ENCODE data around the gene DBN1.

DNA sequence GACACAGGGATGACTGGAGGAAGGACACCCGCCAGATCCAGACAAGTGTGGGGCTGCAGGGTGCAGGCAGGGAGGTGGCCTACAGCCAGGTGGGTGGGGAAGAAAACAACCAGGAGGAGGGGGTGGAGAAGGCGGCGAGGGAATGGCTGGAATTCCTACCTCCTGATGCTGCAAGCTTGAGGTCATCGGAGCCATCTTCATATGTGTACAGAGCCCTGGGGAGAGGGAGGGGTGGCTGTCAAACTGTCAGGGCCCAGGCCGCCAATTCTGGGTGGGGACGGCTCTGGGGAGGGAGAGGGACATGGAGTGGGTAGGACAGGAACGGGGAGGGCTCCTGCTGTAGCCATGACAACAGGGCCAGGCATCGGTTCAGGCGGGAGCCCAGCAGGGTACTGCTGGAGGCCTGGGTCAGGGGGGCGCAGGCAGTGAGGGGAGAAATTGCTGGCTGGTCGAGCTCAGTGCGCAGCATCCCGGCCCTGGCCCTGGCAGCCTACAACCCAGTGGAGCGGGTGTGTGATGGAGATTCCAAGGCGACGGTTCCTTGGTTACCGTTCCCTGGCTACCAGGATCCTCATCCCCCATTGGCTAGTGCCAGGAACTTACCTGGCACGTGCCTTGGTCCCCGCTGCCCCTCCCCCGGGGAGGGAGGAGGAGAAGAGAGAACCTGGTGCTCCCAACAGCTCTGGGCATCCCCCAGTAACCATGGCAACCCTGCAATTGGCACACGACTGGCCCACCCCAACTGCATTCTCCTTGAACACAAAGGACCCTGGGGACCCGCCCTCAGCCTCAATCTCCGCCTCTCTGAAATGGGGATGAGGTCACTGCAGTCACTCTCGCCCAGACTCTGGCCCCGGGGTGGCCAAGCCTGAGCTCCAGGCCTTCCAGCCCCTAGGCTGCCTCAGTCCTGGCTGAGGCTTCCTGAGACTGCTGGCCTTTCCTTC, 4.5 kb downstream of the DBN1 start:
- no peak for TF ChIP-seq EZH2 (IDR thresholded peaks at IDR 0.05; ENCODE audit: borderline replicate concordance, low read depth, low read length, poor library complexity, severe bottlenecking)
- TF ChIP-seq CTCF (conservative IDR thresholded peaks at IDR 0.05; ENCODE audit: low read depth, low read length), result no peak

All from A673 (cell line).